Right cardiac atrium (tissue), 5 donors: Measurements from ENCODE around the gene SLC17A7. TPM values are rescaled to one million over a fixed set of nuclear protein-coding genes. Genes with fewer than 3 reads are reported as not detected.

ENCODE experiments used
- ATAC-seq, 2 donors: fragments of 200-7000 bp; cut with Tn5 transposase; one replicate each; pipeline versions ENCODE4 v1.8.0 to v1.9.1; 2020; ENCODE audit warnings: moderate library complexity in 2 of 2, mild to moderate bottlenecking in 1 of 2
- DNase-seq, 3 donors: peaks; one replicate each; pipeline ENCODE4 v3.0.0-alpha.2; 2020
- H3K27ac ChIP-seq: one replicate; pipeline ENCODE4 v1.5.1; 2013; ENCODE audit warnings: mild to moderate bottlenecking, low read length, control low read depth, moderate library complexity
- H3K27me3 ChIP-seq: one replicate; pipeline ENCODE4 v1.6.1; 2013; ENCODE audit not compliant: control insufficient read depth, insufficient read depth
- H3K4me1 ChIP-seq: one replicate; pipeline ENCODE4 v1.6.1; 2013; ENCODE audit warnings: low read length; ENCODE audit not compliant: control insufficient read depth, insufficient read depth
- H3K4me3 ChIP-seq: one replicate; pipeline ENCODE4 v1.5.1; 2013; ENCODE audit warnings: low read length, control low read depth
- H3K9me3 ChIP-seq: one replicate; pipeline ENCODE4 v1.6.1; 2013; ENCODE audit warnings: low read length; ENCODE audit not compliant: control insufficient read depth
- WGBS: extraction: QIAGEN DNeasy Blood & Tissue Kit; methylation state at CpG from one replicate; pipeline ENCODE4 v1.1.7; 2013; 5-methylcytosine and 5-hydroxymethylcytosine counted together
- intact Hi-C, 4 donors: fragments of 100-400 bp; cut with DNase I; formaldehyde crosslinking; loops; one replicate each; pipeline versions ENCODE4 v1.11.0 to v1.14.0; 2022 to 2023
- polyA plus RNA-seq: library from polyadenylated mRNA; stranded (reverse); fragments of 200-250 nt; gene quantifications from one replicate; pipeline ENCODE4 v1.2.3, GENCODE V29; 2013
- total RNA-seq, 4 donors: library from RNA; stranded (reverse); fragmentation: NEBNext Ultra II Directional; extraction: Animal tissue kit (Norgen Biotek cat#: 25700); gene quantifications; one replicate each; pipeline ENCODE4 v1.2.1, GENCODE V29; 2021
- donor health status: healthy with polysubstance abuse.
- donor health status: DM: no; HTN: yes; CAD: no.
- donor health status: DM: no; HTN: no; CAD: no.
- donor health status: DM: no; HTN: yes; CAD: no; lungs with severe emphysema.
- donor health status: DM: yes; HTN: yes; CAD: no.

Gene SLC17A7
- total and polyA plus RNA-seq, 5 donors: 0.48 to 1.2 (median 1.0) TPM

- ATAC-seq: no peak
Measured at GRCh38 chr19:49433240-49433901, 8.0 kb downstream of the SLC17A7 start.

GRCh38 chr19:49432141-49433073, 8.9 kb downstream of the SLC17A7 start:
- intact Hi-C loops: no loop called here
- Histone ChIP-seq H3K9me3 (no peaks in the 10 kb centered on the region), H3K27ac (no peak overlapping the region), H3K4me1 (no peaks in the 10 kb centered on the region), H3K27me3 (no peaks in the 10 kb centered on the region), H3K4me3 (no peak overlapping the region)
- peak in 1 of 3 donors; percentile 36 for DNase-seq
- WGBS: 14% methylated on average over 63 of the region's 63 CpGs
- ATAC-seq: no peak

More at GRCh38 chr19:49433240-49433901, 8.0 kb downstream of the SLC17A7 start:
- DNase-seq: peak in 1 of 3 donors; percentile 15
- H3K9me3 ChIP-seq: no peaks in the 10 kb centered on the region
- H3K4me3 ChIP-seq: no peak overlapping the region
- 26% methylated on average over 31 of the region's 31 CpGs for WGBS
- no peak overlapping the region for H3K27ac ChIP-seq
- H3K27me3 ChIP-seq: no peaks in the 10 kb centered on the region
- intact Hi-C loops: no loop called here
- no peaks in the 10 kb centered on the region for H3K4me1 ChIP-seq

- H3K27me3 ChIP-seq: no peaks in the 10 kb centered on the region
Measured at GRCh38 chr19:49431330-49431749, 10.0 kb downstream of the SLC17A7 start.

GRCh38 chr19:49430678-49431329, 10.5 kb downstream of the SLC17A7 start:
- intact Hi-C loops: no loop called here
- Histone ChIP-seq H3K27ac (no peak overlapping the region), H3K4me1 (no peaks in the 10 kb centered on the region), H3K9me3 (no peaks in the 10 kb centered on the region), H3K4me3 (no peak overlapping the region), H3K27me3 (no peaks in the 10 kb centered on the region)
- ATAC-seq (no peak), DNase-seq (peak in 1 of 3 donors; percentile 21)
- WGBS: 64% methylated on average over 28 of the region's 28 CpGs

More at GRCh38 chr19:49431330-49431749, 10.0 kb downstream of the SLC17A7 start:
- no peak for ATAC-seq
- Histone ChIP-seq H3K4me3 (no peak overlapping the region), H3K4me1 (no peaks in the 10 kb centered on the region), H3K27ac (no peak overlapping the region), H3K9me3 (no peaks in the 10 kb centered on the region)
- intact Hi-C loops: no loop called here
- peak in 1 of 3 donors; percentile 52 for DNase-seq
- 51% methylated on average over 29 of the region's 29 CpGs for WGBS

GRCh38 chr19:49430172-49430677, 11.1 kb downstream of the SLC17A7 start:
- intact Hi-C loops: no loop called here
- no peak for ATAC-seq
- Histone ChIP-seq H3K9me3 (no peaks in the 10 kb centered on the region), H3K27me3 (no peaks in the 10 kb centered on the region), H3K4me1 (no peaks in the 10 kb centered on the region), H3K27ac (no peak overlapping the region), H3K4me3 (no peak overlapping the region)
- WGBS: 77% methylated on average over 9 of the region's 9 CpGs
- peak in 1 of 3 donors; percentile 30 for DNase-seq

GRCh38 chr19:49428547-49429451, 12.5 kb downstream of the SLC17A7 start:
- no peaks in the 10 kb centered on the region for H3K9me3 ChIP-seq
- 11% methylated on average over 29 of the region's 29 CpGs for WGBS
- intact Hi-C loops: loop anchor here in 1 of 4 donors (5.0 to 10.0 kb wide), 2 partner anchors 36 to 204 kb away; no protein-coding TSS in a partner anchor
- no peak for ATAC-seq
- no peaks in the 10 kb centered on the region for H3K27me3 ChIP-seq
- H3K4me1 ChIP-seq: no peaks in the 10 kb centered on the region
- H3K4me3 ChIP-seq: peak overlapping the region; percentile 11
- DNase-seq: no peak
- H3K27ac ChIP-seq: no peak overlapping the region

- no peak for ATAC-seq
- H3K27ac ChIP-seq: no peak overlapping the region
- intact Hi-C loops: loop anchor here in 1 of 4 donors (5.0 to 10.0 kb wide), 2 partner anchors 36 to 203 kb away; no protein-coding TSS in a partner anchor
- peak overlapping the region; percentile 11 for H3K4me3 ChIP-seq
- 2% methylated on average over 45 of the region's 45 CpGs for WGBS
- DNase-seq: peak in 1 of 3 donors; percentile 44
- no peaks in the 10 kb centered on the region for H3K27me3 ChIP-seq
- H3K9me3 ChIP-seq: no peaks in the 10 kb centered on the region
- no peaks in the 10 kb centered on the region for H3K4me1 ChIP-seq
Measured at GRCh38 chr19:49427855-49428546, 13.3 kb downstream of the SLC17A7 start.

GRCh38 chr19:49427339-49427738, 14.0 kb downstream of the SLC17A7 start:
- 59% methylated on average over 12 of the region's 12 CpGs for WGBS
- ATAC-seq: no peak
- H3K4me3 ChIP-seq: no peak overlapping the region

GRCh38 chr19:49425922-49426592, 15.3 kb downstream of the SLC17A7 start:
- intact Hi-C loops: loop anchor here in 1 of 4 donors (5.0 to 10.0 kb wide), 2 partner anchors 34 to 201 kb away; no protein-coding TSS in a partner anchor
- H3K27me3 ChIP-seq: no peaks in the 10 kb centered on the region
- H3K9me3 ChIP-seq: no peaks in the 10 kb centered on the region
- no peak overlapping the region for H3K4me3 ChIP-seq
- peak in 1 of 3 donors; percentile 52 for DNase-seq
- H3K27ac ChIP-seq: no peak overlapping the region
- ATAC-seq: no peak
- 3% methylated on average over 30 of the region's 30 CpGs for WGBS
- H3K4me1 ChIP-seq: no peaks in the 10 kb centered on the region

More at GRCh38 chr19:49427339-49427738, 14.0 kb downstream of the SLC17A7 start:
- H3K27me3 ChIP-seq: no peaks in the 10 kb centered on the region
- H3K4me1 ChIP-seq: no peaks in the 10 kb centered on the region
- DNase-seq: peak in 1 of 3 donors; percentile 40
- intact Hi-C loops: loop anchor here in 1 of 4 donors (5.0 to 10.0 kb wide), 2 partner anchors 35 to 203 kb away; no protein-coding TSS in a partner anchor
- no peaks in the 10 kb centered on the region for H3K9me3 ChIP-seq
- H3K27ac ChIP-seq: no peak overlapping the region
